ENCODE data around the gene AIPL1.

GRCh38 chr17:6387442-6387841 is 47.5 kb downstream of the AIPL1 start:
- TF ChIP-seq CTCF (IDR thresholded peaks at IDR 0.05) (no peak), POLR2A (IDR thresholded peaks at IDR 0.05) (no peak)

Measured in lower leg skin (tissue), 3 donors.